ENCODE data around the gene ANAPC16.
"Not testable (repeated sequence)": the region's sequence is repeated elsewhere in the genome, so short reads cannot be mapped to it uniquely, and the experiment has no call there.

The ANAPC16 gene

GRCh38 chr10:72245949-72246525 lies 30.2 kb downstream of the ANAPC16 start:
- DNase-seq = no peak

GRCh38 chr10:72248468-72249151 lies 32.8 kb downstream of the ANAPC16 start:
- DNase-seq = peak; percentile 6

- not testable (repeated sequence) for DNase-seq
These were observed 33.5 kb downstream of the ANAPC16 start for GRCh38 chr10:72249176-72249862.

- no peak for DNase-seq
These were observed 34.9 kb downstream of the ANAPC16 start for GRCh38 chr10:72250666-72251065.

GRCh38 chr10:72251635-72252034 lies 35.8 kb downstream of the ANAPC16 start:
- no peak for DNase-seq

- DNase-seq = no peak
These were observed 37.2 kb downstream of the ANAPC16 start for GRCh38 chr10:72252972-72253371.

- DNase-seq = no peak
These were observed 37.8 kb downstream of the ANAPC16 start for GRCh38 chr10:72253578-72253977.

- DNase-seq = peak; percentile 43
These were observed 39.2 kb downstream of the ANAPC16 start for GRCh38 chr10:72254813-72255568.

GRCh38 chr10:72255977-72256729 lies 40.3 kb downstream of the ANAPC16 start:
- no peak for DNase-seq

GRCh38 chr10:72257051-72257892 lies 41.5 kb downstream of the ANAPC16 start:
- DNase-seq = no peak

GRCh38 chr10:72258617-72259016 lies 42.8 kb downstream of the ANAPC16 start:
- DNase-seq = no peak

GRCh38 chr10:72259491-72260238 lies 43.9 kb downstream of the ANAPC16 start:
- no peak for DNase-seq

GRCh38 chr10:72260239-72260975 lies 44.6 kb downstream of the ANAPC16 start:
- DNase-seq = peak; percentile 45

- no peak for DNase-seq
These were observed 45.4 kb downstream of the ANAPC16 start for GRCh38 chr10:72260976-72261783.

- DNase-seq = no peak
These were observed 46.1 kb downstream of the ANAPC16 start for GRCh38 chr10:72261784-72262404.

GRCh38 chr10:72263613-72264241 lies 47.9 kb downstream of the ANAPC16 start:
- peak; percentile 87 for DNase-seq

GRCh38 chr10:72264536-72264935 lies 48.7 kb downstream of the ANAPC16 start:
- no peak for DNase-seq

- DNase-seq = no peak
These were observed 49.7 kb downstream of the ANAPC16 start for GRCh38 chr10:72265508-72265907.
